ENCODE measurements around the gene USP3. TPM values are rescaled to one million over a fixed set of nuclear protein-coding genes. Genes with fewer than 3 reads are reported as not detected.

The USP3 gene
- total RNA-seq, 4 donors from 2014 or later = 40.4 to 66.2 (median 56.0) TPM

- no peak for ATAC-seq (ENCODE audit: low FRiP score)
- no peak for TF ChIP-seq CTCF (IDR thresholded peaks at IDR 0.05)
- DNase-seq (ENCODE audit: low spot score) = no peak
These were observed 35.6 kb downstream of the USP3 start for GRCh38 chr15:63539998-63540397.

GRCh38 chr15:63540449-63540848 lies 36.1 kb downstream of the USP3 start:
- DNase-seq (ENCODE audit: low spot score) (no peak), ATAC-seq (ENCODE audit: low FRiP score) (no peak)
- no peak for TF ChIP-seq CTCF (IDR thresholded peaks at IDR 0.05)

- no peak for DNase-seq (ENCODE audit: low spot score)
- no peak for ATAC-seq (ENCODE audit: low FRiP score)
These were observed 40.0 kb downstream of the USP3 start for GRCh38 chr15:63544258-63545026.

GRCh38 chr15:63545520-63545919 lies 41.1 kb downstream of the USP3 start:
- no peak for TF ChIP-seq CTCF (IDR thresholded peaks at IDR 0.05)
- no peak for DNase-seq (ENCODE audit: low spot score)
- no peak for ATAC-seq (ENCODE audit: low FRiP score)

More at GRCh38 chr15:63544258-63545026, 40.0 kb downstream of the USP3 start:
- no peak for TF ChIP-seq CTCF (IDR thresholded peaks at IDR 0.05)

GRCh38 chr15:63551400-63551799 lies 47.0 kb downstream of the USP3 start:
- ATAC-seq (ENCODE audit: low FRiP score) = no peak
- TF ChIP-seq CTCF (IDR thresholded peaks at IDR 0.05) = no peak

GRCh38 chr15:63553388-63553791 lies 49.0 kb downstream of the USP3 start:
- no peak for DNase-seq (ENCODE audit: low spot score)

More at GRCh38 chr15:63551400-63551799, 47.0 kb downstream of the USP3 start:
- DNase-seq (ENCODE audit: low spot score) = no peak

More at GRCh38 chr15:63553388-63553791, 49.0 kb downstream of the USP3 start:
- TF ChIP-seq CTCF (IDR thresholded peaks at IDR 0.05) = no peak
- peak; percentile 81 for ATAC-seq (ENCODE audit: low FRiP score)

Data from omental fat pad (tissue), 4 donors.